NCI-H1694 treated with DMSO at 0.1 percent for 48 hours (cell line): ENCODE measurements around the gene KIF17.

ENCODE experiments used
- DNase-seq: peaks from one replicate; lab custom pipeline; 2025; lab: John Stamatoyannopoulos, UW

KIF17 gene

GRCh38 chr1:20625176-20626097 lies 92.4 kb downstream of the KIF17 start:
- DNase-seq: no peak

GRCh38 chr1:20624709-20625108 lies 93.1 kb downstream of the KIF17 start:
- DNase-seq: no peak

- DNase-seq: no peak
These were observed 96.8 kb downstream of the KIF17 start for GRCh38 chr1:20621012-20621411.

- DNase-seq: no peak
These were observed 97.8 kb downstream of the KIF17 start for GRCh38 chr1:20619999-20620398.

GRCh38 chr1:20618550-20618949 lies 99.3 kb downstream of the KIF17 start:
- DNase-seq: no peak

- no peak for DNase-seq
These were observed 100.8 kb downstream of the KIF17 start for GRCh38 chr1:20616847-20617487.

GRCh38 chr1:20615946-20616846 lies 101.6 kb downstream of the KIF17 start:
- no peak for DNase-seq

- DNase-seq: no peak
These were observed 103.7 kb downstream of the KIF17 start for GRCh38 chr1:20614131-20614579.
